ENCODE measurements around the gene SLC9A3.

Gene SLC9A3

DNA sequence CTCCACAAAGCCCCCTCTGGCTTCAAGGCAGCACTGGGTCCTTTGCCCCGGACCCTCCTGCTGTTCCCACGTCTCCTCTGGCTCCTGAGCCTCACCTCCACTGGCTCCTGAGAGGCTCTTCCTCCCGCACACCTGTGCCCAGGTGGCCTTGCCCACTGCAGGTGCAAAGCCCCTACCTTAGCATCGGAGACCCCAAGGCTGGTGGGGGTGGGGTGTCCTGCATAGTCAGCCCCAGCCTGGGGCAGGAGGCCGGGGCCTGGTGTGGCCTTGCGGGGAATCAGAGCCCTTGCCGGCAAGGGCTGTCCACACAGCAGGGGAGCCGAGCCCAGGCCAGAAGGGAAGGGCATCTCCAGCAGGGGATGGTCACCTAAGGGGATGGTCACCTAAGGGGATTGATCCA lies 46.6 kb upstream of the SLC9A3 start:
- Mint-ChIP-seq H3K36me3 (ENCODE audit: low read depth) (no peaks in the 10 kb centered on the region), H3K27me3 (ENCODE audit: low read depth, poor library complexity) (peaks cover 38% of the 10 kb centered on the region)
- DNase-seq = no peak

DNA sequence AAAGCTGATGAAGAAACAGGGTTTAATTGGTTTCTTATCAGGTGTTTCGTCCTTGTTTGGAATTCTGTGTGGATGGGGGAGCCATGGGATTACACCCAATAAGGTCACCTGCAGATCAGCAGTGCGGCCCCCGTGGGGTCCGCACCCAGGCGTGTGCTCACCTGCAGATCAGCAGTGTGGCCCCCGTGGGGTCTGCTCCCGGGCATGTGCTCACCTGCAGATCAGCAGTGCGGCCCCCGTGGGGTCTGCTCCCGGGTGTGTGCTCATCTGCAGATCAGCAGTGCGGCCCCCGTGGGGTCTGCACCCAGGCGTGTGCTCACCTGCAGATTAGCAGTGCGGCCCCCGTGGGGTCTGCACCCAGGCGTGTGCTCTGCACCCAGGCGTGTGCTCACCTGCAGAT lies 46.2 kb upstream of the SLC9A3 start:
- Mint-ChIP-seq H3K27me3 (ENCODE audit: low read depth, poor library complexity) (peaks cover 35% of the 10 kb centered on the region), H3K4me3 (no peak overlapping the region), H3K36me3 (ENCODE audit: low read depth) (no peaks in the 10 kb centered on the region), H3K27ac (no peak overlapping the region), H3K4me1 (peaks cover 50% of the 10 kb centered on the region), H3K9me3 (peaks cover 20% of the 10 kb centered on the region)
- TF ChIP-seq, protein P1, sequence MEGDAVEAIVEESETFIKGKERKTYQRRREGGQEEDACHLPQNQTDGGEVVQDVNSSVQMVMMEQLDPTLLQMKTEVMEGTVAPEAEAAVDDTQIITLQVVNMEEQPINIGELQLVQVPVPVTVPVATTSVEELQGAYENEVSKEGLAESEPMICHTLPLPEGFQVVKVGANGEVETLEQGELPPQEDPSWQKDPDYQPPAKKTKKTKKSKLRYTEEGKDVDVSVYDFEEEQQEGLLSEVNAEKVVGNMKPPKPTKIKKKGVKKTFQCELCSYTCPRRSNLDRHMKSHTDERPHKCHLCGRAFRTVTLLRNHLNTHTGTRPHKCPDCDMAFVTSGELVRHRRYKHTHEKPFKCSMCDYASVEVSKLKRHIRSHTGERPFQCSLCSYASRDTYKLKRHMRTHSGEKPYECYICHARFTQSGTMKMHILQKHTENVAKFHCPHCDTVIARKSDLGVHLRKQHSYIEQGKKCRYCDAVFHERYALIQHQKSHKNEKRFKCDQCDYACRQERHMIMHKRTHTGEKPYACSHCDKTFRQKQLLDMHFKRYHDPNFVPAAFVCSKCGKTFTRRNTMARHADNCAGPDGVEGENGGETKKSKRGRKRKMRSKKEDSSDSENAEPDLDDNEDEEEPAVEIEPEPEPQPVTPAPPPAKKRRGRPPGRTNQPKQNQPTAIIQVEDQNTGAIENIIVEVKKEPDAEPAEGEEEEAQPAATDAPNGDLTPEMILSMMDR (IDR thresholded peaks at IDR 0.05) = no peak
- no peak for DNase-seq

More for the DNA sequence above, 46.6 kb upstream of the SLC9A3 start:
- no peak overlapping the region for H3K27ac Mint-ChIP-seq
- peaks cover 23% of the 10 kb centered on the region for H3K9me3 Mint-ChIP-seq
- no peak overlapping the region for H3K4me3 Mint-ChIP-seq
- H3K4me1 Mint-ChIP-seq = peaks cover 50% of the 10 kb centered on the region
- TF ChIP-seq, protein P1 (IDR thresholded peaks at IDR 0.05) = no peak

DNA sequence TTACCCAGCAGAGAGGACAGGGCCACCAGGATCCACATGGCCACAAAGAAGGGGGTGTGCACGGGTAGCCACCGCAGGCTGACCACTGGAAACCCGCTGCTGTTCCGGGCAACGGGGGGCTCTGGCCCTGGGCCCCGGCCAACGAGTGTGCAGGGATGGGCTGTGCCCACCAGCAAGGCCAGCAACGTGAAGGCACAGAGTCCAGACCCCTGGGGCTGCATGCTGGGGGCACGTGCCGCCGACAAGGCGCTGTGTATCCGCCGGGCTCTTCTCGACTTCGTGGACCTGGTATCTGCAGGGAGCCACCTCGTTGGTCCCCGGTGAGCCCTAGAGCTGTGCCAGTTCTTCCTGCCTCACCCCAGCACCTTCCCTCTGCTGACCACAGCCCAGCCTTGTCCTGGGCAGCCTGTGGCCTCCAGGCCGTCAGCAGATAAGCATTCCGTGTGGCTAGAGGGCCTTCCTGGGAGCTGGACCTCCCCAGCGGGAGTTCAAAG lies 45.7 kb upstream of the SLC9A3 start:
- Mint-ChIP-seq H3K27me3 (ENCODE audit: low read depth, poor library complexity) (peaks cover 34% of the 10 kb centered on the region), H3K36me3 (ENCODE audit: low read depth) (no peaks in the 10 kb centered on the region), H3K9me3 (peaks cover 15% of the 10 kb centered on the region), H3K27ac (no peak overlapping the region), H3K4me1 (peaks cover 50% of the 10 kb centered on the region), H3K4me3 (no peak overlapping the region)
- TF ChIP-seq, protein P1 (IDR thresholded peaks at IDR 0.05) = no peak
- no peak for DNase-seq

DNA sequence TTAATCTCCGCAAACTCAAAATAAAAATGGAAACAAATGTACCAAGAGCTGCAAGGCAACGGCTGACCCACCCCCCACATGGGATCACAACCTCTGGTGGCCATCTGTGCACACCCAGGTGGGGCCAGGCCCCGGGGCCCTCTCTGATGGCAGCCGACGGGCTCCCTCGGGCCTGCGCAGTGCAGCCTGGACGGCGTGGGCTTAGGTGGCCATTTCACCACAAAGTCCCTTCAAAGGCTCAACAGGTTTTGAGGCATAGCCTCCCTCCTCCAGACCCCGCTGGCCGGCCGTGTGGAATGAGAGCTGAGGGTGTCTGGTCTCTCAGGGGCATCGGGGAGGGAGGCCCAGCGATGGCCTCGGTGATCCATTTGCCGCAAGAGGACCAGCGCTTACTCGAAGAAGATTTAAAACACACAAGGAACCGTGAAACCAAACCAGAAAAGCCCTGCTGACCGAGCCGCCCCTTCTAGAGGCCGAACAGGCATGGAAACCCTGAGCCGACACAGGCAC lies 45.2 kb upstream of the SLC9A3 start:
- peaks cover 46% of the 10 kb centered on the region for H3K4me1 Mint-ChIP-seq
- DNase-seq = no peak
- H3K27ac Mint-ChIP-seq = no peak overlapping the region
- no peak overlapping the region for H3K4me3 Mint-ChIP-seq
- H3K36me3 Mint-ChIP-seq (ENCODE audit: low read depth) = no peaks in the 10 kb centered on the region
- TF ChIP-seq, protein P1 (IDR thresholded peaks at IDR 0.05) = no peak
- peaks cover 31% of the 10 kb centered on the region for H3K27me3 Mint-ChIP-seq (ENCODE audit: low read depth, poor library complexity)
- H3K9me3 Mint-ChIP-seq = peaks cover 15% of the 10 kb centered on the region

DNA sequence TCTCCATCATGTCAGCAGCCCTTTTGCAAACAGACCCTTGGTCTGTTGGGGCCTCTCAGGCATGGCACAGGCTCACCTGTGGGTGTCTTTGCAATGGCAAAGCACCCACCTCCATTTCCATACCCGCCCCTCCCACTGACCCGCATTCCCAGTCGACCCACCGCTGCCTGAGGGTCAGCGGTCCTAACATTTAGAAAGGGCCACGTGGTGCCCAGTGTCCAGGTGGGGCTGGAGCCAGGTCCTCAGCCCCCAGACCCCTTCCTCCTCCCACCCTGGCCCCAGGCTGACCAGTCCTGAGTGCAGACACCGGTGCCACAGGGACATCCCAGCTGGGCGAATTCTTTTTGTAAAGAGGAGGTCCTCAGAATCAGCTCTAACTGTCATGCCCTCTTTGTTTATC lies 44.6 kb upstream of the SLC9A3 start:
- Mint-ChIP-seq H3K4me1 (peaks cover 40% of the 10 kb centered on the region), H3K36me3 (ENCODE audit: low read depth) (no peaks in the 10 kb centered on the region), H3K4me3 (no peak overlapping the region), H3K27me3 (ENCODE audit: low read depth, poor library complexity) (peaks cover 28% of the 10 kb centered on the region), H3K9me3 (peaks cover 15% of the 10 kb centered on the region), H3K27ac (no peak overlapping the region)
- DNase-seq = no peak
- TF ChIP-seq, protein P1 (IDR thresholded peaks at IDR 0.05) = no peak

DNA sequence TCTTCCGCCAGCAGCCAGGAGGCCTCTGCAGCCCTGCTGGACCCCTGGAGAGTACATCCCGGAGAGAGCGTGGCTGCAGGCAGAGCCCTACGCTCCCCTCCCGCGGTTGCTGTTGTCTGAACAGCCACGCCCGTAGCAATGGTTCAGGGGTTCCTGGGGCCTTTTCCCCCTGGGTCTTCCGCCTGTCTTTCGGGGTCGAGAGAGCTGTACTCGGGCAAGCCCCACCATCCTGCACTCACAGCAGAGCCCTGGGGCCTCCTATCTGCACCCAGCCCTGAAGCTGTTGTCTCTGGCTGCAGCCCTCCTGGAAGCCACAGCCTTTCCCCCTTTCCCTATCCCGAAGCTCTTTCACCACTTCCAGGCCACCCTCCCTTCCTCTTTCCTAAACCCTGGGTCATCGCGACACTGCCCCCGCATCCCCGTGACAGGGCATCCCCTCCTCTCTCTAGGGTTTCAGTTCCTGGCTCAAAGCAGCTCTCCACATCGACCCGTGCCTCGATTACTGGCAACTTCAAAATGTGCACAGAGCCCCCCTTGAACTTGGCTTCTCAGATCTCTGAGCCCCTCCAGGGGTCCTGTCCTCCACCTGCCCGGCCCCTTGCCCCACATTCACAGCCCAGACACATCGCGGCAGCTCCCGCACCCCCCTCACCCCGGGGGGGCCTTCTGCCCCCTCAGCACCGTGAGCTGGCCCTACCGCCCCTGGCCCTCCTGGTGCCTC lies 44.0 kb upstream of the SLC9A3 start:
- TF ChIP-seq, protein P1 (IDR thresholded peaks at IDR 0.05) = no peak
- H3K4me3 Mint-ChIP-seq = no peak overlapping the region

More for the DNA sequence above, 44.0 kb upstream of the SLC9A3 start:
- peaks cover 34% of the 10 kb centered on the region for H3K4me1 Mint-ChIP-seq
- H3K27ac Mint-ChIP-seq = no peak overlapping the region
- no peak for DNase-seq
- H3K27me3 Mint-ChIP-seq (ENCODE audit: low read depth, poor library complexity) = peaks cover 28% of the 10 kb centered on the region
- peaks cover 15% of the 10 kb centered on the region for H3K9me3 Mint-ChIP-seq
- H3K36me3 Mint-ChIP-seq (ENCODE audit: low read depth) = no peaks in the 10 kb centered on the region

All from nephron progenitor cell (in vitro differentiated cells).